ENCODE measurements around the gene SYT1.
A peak's percentile ranks its signal among the peaks of the same experiment; 100 is the strongest.

SYT1 gene

GRCh38 chr12:79329933-79330332 is 465.4 kb downstream of the SYT1 start:
- Histone ChIP-seq H3K4me1 (no peaks in the 10 kb centered on the region), H3K36me3 (peaks cover 4 to 58% (median 26%) of the 10 kb centered on the region in 11 experiments; a peak in 19 of 22 replicates), H3K9me3 (replicated peaks in 1 of 11) (no peaks in the 10 kb centered on the region), H3K4me2 (no peak overlapping the region), H3K4me3 (no peak overlapping the region), H3K9ac (no peak overlapping the region), H4K20me1 (no peaks in the 10 kb centered on the region), H3K27me3 (no peaks in the 10 kb centered on the region), H3K27ac (no peak overlapping the region)
- no peak for TF ChIP-seq Cebpa-rat (IDR thresholded peaks at IDR 0.05)

DNA sequence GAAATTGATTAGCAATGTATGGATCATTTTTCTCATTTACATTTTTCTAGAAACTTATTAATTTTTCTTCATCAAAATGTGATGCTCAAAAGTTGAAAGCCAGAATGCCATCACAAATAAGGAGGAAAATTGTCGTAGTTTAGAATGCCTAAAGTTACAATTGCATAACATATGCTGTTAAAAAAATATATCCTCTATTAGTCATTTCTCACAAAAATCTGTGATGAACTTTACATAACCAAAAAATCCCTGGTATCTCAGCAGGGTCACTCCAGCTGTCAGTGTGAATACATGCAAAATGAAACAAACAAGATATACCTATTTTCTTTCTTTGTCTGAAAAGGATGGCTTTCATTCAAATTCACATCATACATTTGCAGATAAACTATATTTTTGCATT is 467.3 kb downstream of the SYT1 start:
- H3K9me3 ChIP-seq (replicated peaks in 1 of 11): no peaks in the 10 kb centered on the region
- H3K4me3 ChIP-seq: no peak overlapping the region
- H3K4me2 ChIP-seq: no peak overlapping the region
- H3K4me1 ChIP-seq: no peaks in the 10 kb centered on the region
- no peak for TF ChIP-seq Cebpa-rat (IDR thresholded peaks at IDR 0.05)
- no peaks in the 10 kb centered on the region for H3K27me3 ChIP-seq
- peaks cover 4 to 65% (median 33%) of the 10 kb centered on the region in 11 experiments; a peak in 20 of 22 replicates for H3K36me3 ChIP-seq
- no peak overlapping the region for H3K27ac ChIP-seq
- H4K20me1 ChIP-seq: no peaks in the 10 kb centered on the region
- H3K9ac ChIP-seq: no peak overlapping the region

DNA sequence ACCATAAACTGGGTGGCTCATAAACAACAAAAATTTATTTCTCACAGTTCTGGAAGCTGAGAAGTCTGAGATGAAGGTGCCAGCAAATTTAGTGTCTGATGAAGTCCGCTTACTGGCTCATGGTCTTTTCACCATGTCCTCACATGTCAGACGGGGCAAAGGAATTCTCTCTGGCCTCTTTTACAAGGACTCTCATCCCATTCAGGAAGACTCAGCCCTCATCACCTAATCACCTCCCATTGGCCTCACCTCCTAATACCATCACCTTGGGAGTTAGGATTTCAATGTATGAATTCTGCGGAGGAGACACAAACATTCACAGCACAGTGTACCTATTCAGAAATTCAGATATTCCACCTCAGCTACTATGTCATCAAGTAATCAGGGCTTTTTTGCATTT is 468.6 kb downstream of the SYT1 start:
- H3K4me1 ChIP-seq: no peaks in the 10 kb centered on the region
- H3K9ac ChIP-seq: no peak overlapping the region
- peaks cover 0 to 6% (median 5%) of the 10 kb centered on the region in 11 experiments; a peak in 9 of 22 replicates for H3K9me3 ChIP-seq (replicated peaks in 1 of 11)
- H3K27me3 ChIP-seq: no peaks in the 10 kb centered on the region
- no peaks in the 10 kb centered on the region for H4K20me1 ChIP-seq
- H3K4me3 ChIP-seq: no peak overlapping the region
- TF ChIP-seq Cebpa-rat (IDR thresholded peaks at IDR 0.05): no peak
- no peak overlapping the region for H3K27ac ChIP-seq
- H3K4me2 ChIP-seq: no peak overlapping the region
- H3K36me3 ChIP-seq: peaks cover 6 to 68% (median 41%) of the 10 kb centered on the region in 11 experiments; a peak in 20 of 22 replicates

DNA sequence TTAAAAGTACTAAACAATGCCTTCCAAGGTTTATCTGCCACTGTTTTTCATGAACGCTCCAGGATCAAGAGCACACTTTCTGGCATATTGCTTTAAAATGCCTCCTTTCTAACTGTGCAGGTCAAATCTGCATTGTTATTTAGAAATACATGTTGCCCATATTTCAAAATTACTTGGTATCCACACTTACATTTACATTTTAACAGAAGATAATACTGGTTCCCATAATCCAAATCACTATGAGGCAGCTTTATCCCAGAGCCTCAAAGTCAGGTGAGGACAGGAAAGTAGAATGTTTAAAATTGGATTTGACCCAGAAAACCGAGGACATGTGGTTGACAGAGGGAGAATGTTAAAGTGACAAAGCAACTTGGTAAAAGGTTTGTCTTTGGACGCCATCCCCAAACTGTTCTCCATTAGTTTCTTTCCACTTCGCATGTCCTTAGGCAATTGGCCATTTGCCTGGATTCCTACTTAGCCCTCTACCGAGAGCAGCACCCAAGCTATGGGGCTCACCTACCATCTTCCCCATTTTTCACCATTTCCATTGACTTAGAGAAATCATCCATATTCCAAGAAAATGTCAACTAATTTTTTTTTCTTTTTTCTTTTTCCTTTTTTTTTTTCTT is 473.2 kb downstream of the SYT1 start:
- Histone ChIP-seq H4K20me1 (no peaks in the 10 kb centered on the region), H3K4me1 (no peaks in the 10 kb centered on the region), H3K36me3 (peaks cover 6 to 43% (median 23%) of the 10 kb centered on the region in 11 experiments; a peak in 17 of 22 replicates), H3K9ac (no peak overlapping the region), H3K4me3 (no peak overlapping the region), H3K9me3 (replicated peaks in 1 of 11) (peaks cover 0 to 13% (median 6%) of the 10 kb centered on the region in 11 experiments; a peak in 10 of 22 replicates), H3K27ac (no peak overlapping the region), H3K27me3 (no peaks in the 10 kb centered on the region), H3K4me2 (no peak overlapping the region)
- no peak for TF ChIP-seq Cebpa-rat (IDR thresholded peaks at IDR 0.05)

DNA sequence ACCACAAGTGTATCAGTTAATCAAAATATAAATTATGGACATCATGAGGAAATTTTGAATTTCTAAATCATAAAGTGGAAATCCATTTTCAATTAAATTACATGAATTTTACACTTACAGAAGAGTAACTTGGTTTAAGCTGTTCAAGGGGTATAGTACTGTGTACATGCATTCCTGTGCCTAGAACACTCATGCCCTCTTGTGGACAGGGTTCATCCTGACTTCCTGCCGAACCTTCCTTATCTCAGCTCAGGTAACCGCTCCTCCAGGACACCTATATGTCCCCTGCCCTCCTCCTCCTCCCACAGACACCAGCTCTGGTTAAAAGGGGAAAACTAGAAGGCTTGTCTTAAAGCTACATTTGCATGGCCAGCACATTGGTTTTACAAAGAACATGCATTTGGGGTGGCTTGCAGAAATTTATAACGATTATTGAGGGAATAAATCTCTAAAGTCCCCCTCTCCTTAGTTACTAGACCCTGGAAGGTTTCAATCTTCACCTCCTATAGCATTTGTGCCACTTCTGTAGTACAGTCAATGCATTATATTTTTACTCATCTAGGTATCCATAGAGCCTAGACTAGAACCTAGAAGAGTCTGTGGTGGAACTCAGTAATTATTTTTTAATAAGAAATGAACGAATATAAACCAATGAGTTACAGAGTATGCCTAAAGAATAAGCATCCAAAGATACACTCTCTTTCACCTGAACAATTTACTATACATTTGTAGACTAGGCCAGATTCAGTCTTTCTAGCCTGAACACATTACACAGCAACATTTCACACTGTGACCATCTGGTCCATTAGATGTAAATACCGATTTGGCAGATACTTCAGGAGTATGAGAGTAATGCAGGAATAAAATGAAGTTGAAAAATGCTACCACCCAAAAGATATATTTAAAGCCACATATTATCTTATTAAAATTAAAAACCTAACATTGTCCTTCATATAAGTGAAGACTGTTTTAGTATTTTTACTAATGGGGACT is 480.6 kb downstream of the SYT1 start:
- Histone ChIP-seq H3K27ac (no peak overlapping the region), H3K4me1 (peaks cover 0 to 21% (median 11%) of the 10 kb centered on the region in 10 experiments; a peak in 14 of 20 replicates), H3K36me3 (peaks cover 0 to 9% (median 0%) of the 10 kb centered on the region in 11 experiments; a peak in 1 of 22 replicates), H4K20me1 (0 out of 22 replicates have a peak, but pooled peaks cover 0 to 4% (median 0%) of the 10 kb centered on the region in 11 experiments), H3K9ac (no peak overlapping the region), H3K27me3 (no peaks in the 10 kb centered on the region), H3K4me2 (no peak overlapping the region), H3K9me3 (replicated peaks in 1 of 11) (no peaks in the 10 kb centered on the region), H3K4me3 (no peak overlapping the region)
- TF ChIP-seq Cebpa-rat (IDR thresholded peaks at IDR 0.05): no peak

DNA sequence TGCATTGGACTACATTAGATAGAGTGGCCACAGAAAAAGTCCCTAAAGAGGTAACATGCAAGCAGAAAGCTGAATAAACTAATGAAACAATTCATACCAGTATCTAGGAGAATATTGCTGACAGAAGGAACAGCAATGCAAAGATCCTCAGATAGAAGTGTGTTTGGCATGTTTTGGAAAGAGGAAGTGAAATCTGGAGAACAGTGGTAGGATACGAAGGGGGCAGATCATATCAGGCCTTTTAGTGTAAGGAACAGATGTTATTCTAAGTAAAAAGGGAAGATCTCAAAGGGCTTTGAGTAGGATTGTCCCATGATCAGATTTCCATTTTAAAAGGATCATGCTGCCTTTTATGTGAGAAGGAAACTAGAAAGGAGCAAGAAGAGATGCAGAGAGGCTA is 483.3 kb downstream of the SYT1 start:
- Histone ChIP-seq H3K36me3 (peaks cover 0 to 5% (median 0%) of the 10 kb centered on the region in 11 experiments; a peak in 2 of 22 replicates), H3K4me2 (peak overlapping the region in 4 of 11 experiments; percentile 23 to 75 (median 48); a peak in 7 of 22 replicates), H3K27me3 (no peaks in the 10 kb centered on the region), H3K9ac (no peak overlapping the region), H3K9me3 (replicated peaks in 1 of 11) (no peaks in the 10 kb centered on the region), H3K27ac (peak overlapping the region in 4 of 11 experiments; percentile 19 to 62 (median 54); a peak in 6 of 22 replicates), H4K20me1 (0 out of 22 replicates have a peak, but pooled peaks cover 0 to 4% (median 0%) of the 10 kb centered on the region in 11 experiments), H3K4me3 (no peak overlapping the region), H3K4me1 (peaks cover 0 to 21% (median 11%) of the 10 kb centered on the region in 10 experiments; a peak in 14 of 20 replicates)
- TF ChIP-seq Cebpa-rat (IDR thresholded peaks at IDR 0.05): no peak

GRCh38 chr12:79351251-79351650 is 486.7 kb downstream of the SYT1 start:
- Histone ChIP-seq H3K27me3 (no peaks in the 10 kb centered on the region), H3K4me3 (no peak overlapping the region), H3K9me3 (replicated peaks in 1 of 11) (no peaks in the 10 kb centered on the region), H3K4me1 (peaks cover 0 to 21% (median 11%) of the 10 kb centered on the region in 10 experiments; a peak in 14 of 20 replicates), H3K9ac (no peak overlapping the region), H3K27ac (no peak overlapping the region), H3K4me2 (no peak overlapping the region), H4K20me1 (no peaks in the 10 kb centered on the region), H3K36me3 (peaks cover 21 to 33% (median 30%) of the 10 kb centered on the region in 11 experiments)
- no peak for TF ChIP-seq Cebpa-rat (IDR thresholded peaks at IDR 0.05)

- Histone ChIP-seq H3K4me2 (no peak overlapping the region), H4K20me1 (no peaks in the 10 kb centered on the region), H3K27me3 (no peaks in the 10 kb centered on the region), H3K36me3 (peaks cover 29 to 82% (median 57%) of the 10 kb centered on the region in 11 experiments), H3K27ac (no peak overlapping the region), H3K4me1 (peaks cover 0 to 13% (median 0%) of the 10 kb centered on the region in 10 experiments; a peak in 3 of 20 replicates), H3K4me3 (no peak overlapping the region), H3K9me3 (replicated peaks in 1 of 11) (no peaks in the 10 kb centered on the region), H3K9ac (no peak overlapping the region)
- no peak for TF ChIP-seq Cebpa-rat (IDR thresholded peaks at IDR 0.05)
Observed at GRCh38 chr12:79356216-79356615, 491.6 kb downstream of the SYT1 start.

DNA sequence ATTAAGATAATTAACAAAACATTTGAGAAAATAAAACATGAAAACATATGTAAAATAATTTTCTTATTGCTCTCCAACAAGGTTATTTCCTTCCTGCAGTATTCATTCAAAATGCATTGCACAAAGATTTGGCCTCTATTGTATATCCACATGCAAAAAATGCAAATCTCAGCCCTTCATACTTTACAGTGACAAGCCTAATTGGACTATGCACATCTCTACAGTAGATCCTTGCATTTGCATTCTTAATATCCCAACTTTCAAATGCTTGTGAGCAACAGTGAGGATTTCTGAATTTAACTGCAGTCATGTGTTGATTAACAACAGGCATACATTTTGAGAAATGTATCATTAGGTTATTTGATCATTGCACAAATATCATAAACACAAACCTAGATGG is 492.5 kb downstream of the SYT1 start:
- TF ChIP-seq Cebpa-rat (IDR thresholded peaks at IDR 0.05): no peak
- H4K20me1 ChIP-seq: no peaks in the 10 kb centered on the region
- H3K4me3 ChIP-seq: no peak overlapping the region
- no peak overlapping the region for H3K9ac ChIP-seq
- no peaks in the 10 kb centered on the region for H3K27me3 ChIP-seq
- H3K4me1 ChIP-seq: peaks cover 0 to 13% (median 0%) of the 10 kb centered on the region in 10 experiments; a peak in 3 of 20 replicates
- H3K9me3 ChIP-seq (replicated peaks in 1 of 11): no peaks in the 10 kb centered on the region
- no peak overlapping the region for H3K27ac ChIP-seq
- H3K36me3 ChIP-seq: peaks cover 29 to 90% (median 60%) of the 10 kb centered on the region in 11 experiments
- no peak overlapping the region for H3K4me2 ChIP-seq
